Peyer's patch (tissue), 4 donors: ENCODE data around the gene FSD2. TPM values are rescaled to one million over a fixed set of nuclear protein-coding genes. Genes with fewer than 3 reads are reported as not detected.

Experiments
- DNase-seq, 3 donors: peaks; one replicate each; pipeline ENCODE4 v3.0.0-alpha.2; 2017 to 2019
- H3K27ac ChIP-seq, 4 donors: fragments of 200-600 bp; sonication (generic); one replicate each; pipeline ENCODE4 v1.5.1; 2016 to 2019
- H3K27me3 ChIP-seq, 2 donors: fragments of 200-600 bp; sonication (generic); one replicate each; pipeline ENCODE4 v1.5.1; 2019
- H3K36me3 ChIP-seq, 3 donors: fragments of 200-600 bp; sonication (generic); one replicate each; pipeline ENCODE4 v1.5.1; 2016 to 2019
- H3K4me1 ChIP-seq, 4 donors: fragments of 200-600 bp; sonication (generic); one replicate each; pipeline ENCODE4 v1.5.1; 2016 to 2019
- H3K4me3 ChIP-seq, 4 donors: fragments of 200-600 bp; sonication (generic); 1 replicate in 3 of 4; 2 replicates in 1 of 4; pipeline ENCODE4 v1.5.1; 2016 to 2019; ENCODE audit warnings: mild to moderate bottlenecking in 1 of 4
- H3K9me3 ChIP-seq, 4 donors: fragments of 200-600 bp; sonication (generic); one replicate each; pipeline ENCODE4 v1.5.1; 2016 to 2019; ENCODE audit warnings: mild to moderate bottlenecking in 1 of 4
- POLR2A ChIP-seq, 2 donors: fragments of 450-650 bp; IDR thresholded peaks; one replicate each; pipeline ENCODE4 v1.5.1; 2017; ENCODE audit warnings: antibody characterized with exemption in 2 of 2, mild to moderate bottlenecking in 2 of 2, moderate library complexity in 2 of 2
- total RNA-seq, 4 donors: library from RNA; depleted of rRNA; stranded (reverse); fragments of >200 nt; gene quantifications; one replicate each; pipeline ENCODE4 v1.1.0, GENCODE V29; 2016
- TF ChIP-seq, protein P1 (sequence below), 6 experiments: fragments of 450-650 bp in 4 of 6; fragments of 200-600 bp in 2 of 6; sonication (generic) in 1 of 6; IDR thresholded peaks; one replicate each; pipeline ENCODE4 v1.5.1; 2017 to 2019; ENCODE audit warnings: antibody characterized with exemption in 6 of 6, mild to moderate bottlenecking in 3 of 6, moderate library complexity in 1 of 6

The FSD2 gene
- total RNA-seq, 4 donors from 2014 or later = not detected

DNA sequence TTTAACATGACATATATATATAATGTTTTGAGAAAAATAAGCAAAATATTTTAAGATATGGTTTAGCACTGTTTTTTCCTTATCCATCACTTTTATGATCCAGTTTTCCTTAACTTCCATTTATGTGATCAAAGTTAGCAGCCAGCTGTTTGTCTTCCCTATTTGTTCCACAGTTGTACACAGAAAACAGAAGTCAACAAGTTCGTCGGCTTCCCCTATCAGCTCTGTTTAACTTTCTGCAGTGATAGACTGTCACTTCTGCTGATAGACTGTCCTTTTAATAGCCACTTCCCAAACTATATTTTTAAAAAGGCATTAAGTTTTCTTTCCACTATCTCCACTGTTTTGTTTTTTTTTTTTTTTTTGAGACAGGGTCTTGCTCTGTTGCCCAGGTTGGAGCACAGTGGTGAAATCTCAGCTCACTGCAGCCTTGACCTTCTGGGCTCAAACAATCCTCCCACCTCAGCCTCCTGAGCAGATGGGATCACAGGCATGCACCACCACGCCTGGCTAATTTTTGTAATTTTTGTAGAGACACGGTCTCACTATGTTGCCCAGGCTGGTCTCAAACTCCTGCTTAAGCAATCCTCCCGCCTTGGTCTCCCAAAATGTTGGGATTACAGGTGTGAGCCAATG lies 7.2 kb downstream of the FSD2 start:
- Histone ChIP-seq H3K4me3 (no peak overlapping the region), H3K9me3 (no peaks in the 10 kb centered on the region), H3K36me3 (no peaks in the 10 kb centered on the region), H3K27me3 (no peaks in the 10 kb centered on the region), H3K4me1 (no peaks in the 10 kb centered on the region), H3K27ac (no peak overlapping the region)
- no peak for DNase-seq
- no peak for TF ChIP-seq POLR2A (IDR thresholded peaks at IDR 0.05)
- TF ChIP-seq, protein P1, sequence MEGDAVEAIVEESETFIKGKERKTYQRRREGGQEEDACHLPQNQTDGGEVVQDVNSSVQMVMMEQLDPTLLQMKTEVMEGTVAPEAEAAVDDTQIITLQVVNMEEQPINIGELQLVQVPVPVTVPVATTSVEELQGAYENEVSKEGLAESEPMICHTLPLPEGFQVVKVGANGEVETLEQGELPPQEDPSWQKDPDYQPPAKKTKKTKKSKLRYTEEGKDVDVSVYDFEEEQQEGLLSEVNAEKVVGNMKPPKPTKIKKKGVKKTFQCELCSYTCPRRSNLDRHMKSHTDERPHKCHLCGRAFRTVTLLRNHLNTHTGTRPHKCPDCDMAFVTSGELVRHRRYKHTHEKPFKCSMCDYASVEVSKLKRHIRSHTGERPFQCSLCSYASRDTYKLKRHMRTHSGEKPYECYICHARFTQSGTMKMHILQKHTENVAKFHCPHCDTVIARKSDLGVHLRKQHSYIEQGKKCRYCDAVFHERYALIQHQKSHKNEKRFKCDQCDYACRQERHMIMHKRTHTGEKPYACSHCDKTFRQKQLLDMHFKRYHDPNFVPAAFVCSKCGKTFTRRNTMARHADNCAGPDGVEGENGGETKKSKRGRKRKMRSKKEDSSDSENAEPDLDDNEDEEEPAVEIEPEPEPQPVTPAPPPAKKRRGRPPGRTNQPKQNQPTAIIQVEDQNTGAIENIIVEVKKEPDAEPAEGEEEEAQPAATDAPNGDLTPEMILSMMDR (IDR thresholded peaks at IDR 0.05) = no peak

DNA sequence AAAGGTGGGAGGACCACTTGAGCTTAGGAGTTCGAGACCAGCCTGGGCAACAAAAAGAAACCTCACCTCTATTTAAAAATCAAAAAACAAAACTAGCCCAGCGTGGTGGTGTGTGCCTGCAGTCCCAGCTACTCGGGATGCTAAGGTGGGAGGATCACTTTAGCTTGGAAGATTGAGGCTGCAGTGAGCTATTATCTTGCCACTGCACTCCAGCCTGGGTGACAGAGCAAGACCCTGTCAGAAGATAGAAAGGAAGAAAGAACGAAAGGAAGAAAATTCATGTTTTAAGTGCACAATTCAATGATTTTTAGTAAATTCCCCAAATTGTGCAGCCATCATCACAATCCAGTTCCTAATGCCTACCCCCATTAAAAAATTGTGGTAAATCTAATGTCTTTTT lies 7.8 kb downstream of the FSD2 start:
- Histone ChIP-seq H3K27ac (no peak overlapping the region), H3K36me3 (no peaks in the 10 kb centered on the region), H3K4me3 (no peak overlapping the region), H3K4me1 (no peaks in the 10 kb centered on the region), H3K27me3 (no peaks in the 10 kb centered on the region), H3K9me3 (no peaks in the 10 kb centered on the region)
- TF ChIP-seq, protein P1 (IDR thresholded peaks at IDR 0.05) = no peak
- TF ChIP-seq POLR2A (IDR thresholded peaks at IDR 0.05) = no peak
- no peak for DNase-seq

DNA sequence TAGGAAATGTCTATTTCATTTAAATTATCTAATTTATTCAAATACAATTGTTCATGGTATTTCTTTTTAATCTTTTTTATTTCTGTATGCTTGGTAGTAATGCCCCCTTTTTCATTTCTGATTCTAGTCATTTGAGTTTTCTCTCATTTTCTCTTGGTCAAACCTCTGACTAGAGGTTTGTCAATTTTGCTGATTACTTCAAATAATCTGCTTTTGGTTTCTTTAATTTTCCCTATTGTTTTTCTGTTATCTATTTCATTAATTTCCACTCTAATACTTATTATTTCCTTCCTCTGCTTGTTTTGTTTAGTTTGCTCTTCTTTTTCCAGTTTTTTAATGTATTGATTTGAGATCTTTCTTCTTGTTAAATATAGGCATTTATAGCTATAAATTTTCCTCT lies 12.1 kb downstream of the FSD2 start:
- H3K4me1 ChIP-seq = no peaks in the 10 kb centered on the region
- DNase-seq = no peak
- no peaks in the 10 kb centered on the region for H3K27me3 ChIP-seq
- no peaks in the 10 kb centered on the region for H3K36me3 ChIP-seq
- H3K27ac ChIP-seq = no peak overlapping the region
- no peak for TF ChIP-seq POLR2A (IDR thresholded peaks at IDR 0.05)
- TF ChIP-seq, protein P1 (IDR thresholded peaks at IDR 0.05) = no peak
- H3K4me3 ChIP-seq = no peak overlapping the region
- no peaks in the 10 kb centered on the region for H3K9me3 ChIP-seq

DNA sequence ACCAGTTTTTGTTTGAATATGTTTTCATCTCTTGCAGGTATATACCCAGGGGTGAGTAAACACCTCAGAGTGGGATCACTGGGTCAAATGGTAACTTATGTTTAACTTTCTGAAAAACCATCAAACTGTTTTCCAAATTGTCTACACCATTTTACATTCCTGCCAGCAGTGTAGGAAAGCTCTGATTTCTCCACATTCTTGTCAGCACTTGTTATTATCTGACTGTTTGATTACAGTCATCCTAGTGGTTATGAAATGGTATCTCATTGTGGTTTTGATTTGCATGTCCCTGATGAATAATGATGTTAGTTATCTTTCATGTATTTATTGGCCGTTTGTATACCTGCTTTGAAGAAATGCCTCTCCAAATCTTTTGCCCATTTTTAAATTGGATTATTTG lies 13.8 kb downstream of the FSD2 start:
- H3K27ac ChIP-seq = no peak overlapping the region
- no peaks in the 10 kb centered on the region for H3K4me1 ChIP-seq
- H3K27me3 ChIP-seq = no peaks in the 10 kb centered on the region
- H3K36me3 ChIP-seq = no peaks in the 10 kb centered on the region
- no peaks in the 10 kb centered on the region for H3K9me3 ChIP-seq
- H3K4me3 ChIP-seq = no peak overlapping the region
- TF ChIP-seq, protein P1 (IDR thresholded peaks at IDR 0.05) = no peak
- TF ChIP-seq POLR2A (IDR thresholded peaks at IDR 0.05) = no peak
- no peak for DNase-seq

DNA sequence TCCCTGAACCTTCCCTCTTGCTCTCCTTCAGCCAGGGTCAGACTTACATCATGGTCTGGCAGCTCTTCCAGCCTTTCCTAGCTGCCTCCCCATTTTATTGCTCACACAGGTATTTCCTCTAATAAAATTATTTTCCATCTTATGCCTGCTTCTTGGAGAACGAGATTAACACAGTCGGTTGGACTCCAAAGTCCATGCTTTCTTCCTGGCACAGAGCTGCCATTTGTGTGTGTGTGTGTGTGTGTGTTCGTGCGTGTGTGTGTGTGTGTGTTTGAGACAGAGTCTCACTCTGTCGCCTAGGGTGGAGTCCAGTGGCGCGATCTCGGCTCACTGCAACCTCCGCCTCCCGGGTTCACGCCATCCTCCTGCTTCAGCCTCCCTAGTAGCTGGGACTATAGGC lies 15.5 kb downstream of the FSD2 start:
- TF ChIP-seq, protein P1 (IDR thresholded peaks at IDR 0.05) = no peak
- TF ChIP-seq POLR2A (IDR thresholded peaks at IDR 0.05) = no peak
- Histone ChIP-seq H3K4me1 (no peaks in the 10 kb centered on the region), H3K9me3 (no peaks in the 10 kb centered on the region), H3K27me3 (no peaks in the 10 kb centered on the region), H3K36me3 (no peaks in the 10 kb centered on the region), H3K27ac (peak overlapping the region in 1 of 4 donors; percentile 21), H3K4me3 (no peak overlapping the region)
- peak in 2 of 3 donors; percentile 68 to 76 for DNase-seq

DNA sequence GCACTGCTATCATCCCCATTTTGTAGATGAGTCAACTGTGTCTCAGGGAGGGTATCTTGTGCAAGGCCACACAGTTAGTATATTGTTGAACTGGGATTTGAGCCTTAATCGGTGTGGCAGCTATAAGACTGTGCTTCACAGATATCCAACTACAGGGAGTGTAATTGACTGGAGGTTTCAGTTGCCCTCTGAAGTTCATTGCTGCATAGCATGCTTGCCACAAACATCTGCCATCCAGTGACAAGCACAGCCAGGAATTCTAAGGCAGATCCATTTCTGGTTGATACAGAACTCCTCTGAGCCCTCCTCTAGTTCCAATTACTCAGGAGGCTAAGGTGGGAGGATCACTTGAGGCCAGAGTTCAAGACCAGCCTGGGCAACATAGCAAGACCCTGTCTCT lies 16.4 kb downstream of the FSD2 start:
- H3K4me3 ChIP-seq = no peak overlapping the region
- TF ChIP-seq, protein P1 (IDR thresholded peaks at IDR 0.05) = no peak
- TF ChIP-seq POLR2A (IDR thresholded peaks at IDR 0.05) = no peak
- H3K27ac ChIP-seq = no peak overlapping the region
- no peaks in the 10 kb centered on the region for H3K9me3 ChIP-seq
- no peaks in the 10 kb centered on the region for H3K27me3 ChIP-seq
- H3K36me3 ChIP-seq = no peaks in the 10 kb centered on the region
- DNase-seq = no peak
- H3K4me1 ChIP-seq = no peaks in the 10 kb centered on the region
